ENCODE results near the gene PKHD1. TPM values are rescaled to one million over a fixed set of nuclear protein-coding genes. Genes with fewer than 3 reads are reported as not detected.

PKHD1 gene
- polyA plus RNA-seq (ENCODE audit: insufficient read length), result 4.3 TPM

GRCh38 chr6:52087498-52087999 lies at the start of gene PKHD1:
PKHD1 (minus strand) TSS chr6:52087613; CDS start chr6:52084933, 2,680 bp downstream.
- DNase-seq (ENCODE audit: low read depth), result no peak

- DNase-seq (ENCODE audit: low read depth), result no peak
These were observed 49.6 kb upstream of the PKHD1 start for GRCh38 chr6:52136934-52137467.

GRCh38 chr6:52136055-52136454 lies 48.6 kb upstream of the PKHD1 start:
- no peak for DNase-seq (ENCODE audit: low read depth)

GRCh38 chr6:52135217-52135616 lies 47.8 kb upstream of the PKHD1 start:
- no peak for DNase-seq (ENCODE audit: low read depth)

GRCh38 chr6:52134011-52134410 lies 46.6 kb upstream of the PKHD1 start:
- no peak for DNase-seq (ENCODE audit: low read depth)

- DNase-seq (ENCODE audit: low read depth), result no peak
These were observed 45.9 kb upstream of the PKHD1 start for GRCh38 chr6:52133324-52133723.

GRCh38 chr6:52132292-52132691 lies 44.9 kb upstream of the PKHD1 start:
- DNase-seq (ENCODE audit: low read depth), result no peak

GRCh38 chr6:52130440-52130839 lies 43.0 kb upstream of the PKHD1 start:
- no peak for DNase-seq (ENCODE audit: low read depth)

- no peak for DNase-seq (ENCODE audit: low read depth)
These were observed 40.5 kb upstream of the PKHD1 start for GRCh38 chr6:52127957-52128356.

- no peak for DNase-seq (ENCODE audit: low read depth)
These were observed 38.8 kb upstream of the PKHD1 start for GRCh38 chr6:52126231-52126630.

- no peak for DNase-seq (ENCODE audit: low read depth)
These were observed 38.2 kb upstream of the PKHD1 start for GRCh38 chr6:52125572-52125971.

- DNase-seq (ENCODE audit: low read depth), result no peak
These were observed 37.7 kb upstream of the PKHD1 start for GRCh38 chr6:52125139-52125538.

- no peak for DNase-seq (ENCODE audit: low read depth)
These were observed 37.0 kb upstream of the PKHD1 start for GRCh38 chr6:52124126-52125121.

- DNase-seq (ENCODE audit: low read depth), result no peak
These were observed 35.8 kb upstream of the PKHD1 start for GRCh38 chr6:52123251-52123650.

- DNase-seq (ENCODE audit: low read depth), result no peak
These were observed 29.9 kb upstream of the PKHD1 start for GRCh38 chr6:52117352-52117751.

GRCh38 chr6:52116605-52116948 lies 29.2 kb upstream of the PKHD1 start:
- DNase-seq (ENCODE audit: low read depth), result no peak

- no peak for DNase-seq (ENCODE audit: low read depth)
These were observed 28.6 kb upstream of the PKHD1 start for GRCh38 chr6:52115891-52116604.

- DNase-seq (ENCODE audit: low read depth), result no peak
These were observed 27.8 kb upstream of the PKHD1 start for GRCh38 chr6:52115145-52115741.

- no peak for DNase-seq (ENCODE audit: low read depth)
These were observed 21.8 kb upstream of the PKHD1 start for GRCh38 chr6:52109171-52109571.

GRCh38 chr6:52108128-52108527 lies 20.7 kb upstream of the PKHD1 start:
- no peak for DNase-seq (ENCODE audit: low read depth)

- DNase-seq (ENCODE audit: low read depth), result no peak
These were observed 19.6 kb upstream of the PKHD1 start for GRCh38 chr6:52106994-52107393.

- DNase-seq (ENCODE audit: low read depth), result no peak
These were observed 17.6 kb upstream of the PKHD1 start for GRCh38 chr6:52104979-52105378.

All from forelimb muscle (tissue), 1 donor.